DOHH2 (cell line): ENCODE data around the gene OSBPL9.

Source experiments
- EZH2phosphoT487 ChIP-seq: fragments of 200-600 bp; sonication (generic); IDR thresholded peaks from 2 replicates; pipeline ENCODE4 v1.6.1; 2017; ENCODE audit warnings: borderline replicate concordance, mild to moderate bottlenecking, antibody characterized with exemption, low read length, moderate library complexity, mixed read lengths
- TF ChIP-seq, protein P1 (sequence below): fragments of 200-600 bp; sonication (generic); IDR thresholded peaks from one replicate; pipeline ENCODE4 v1.5.1; 2014; ENCODE audit warnings: antibody characterized with exemption, mild to moderate bottlenecking, low read depth, low read length; ENCODE audit not compliant: poor library complexity, severe bottlenecking

DNA sequence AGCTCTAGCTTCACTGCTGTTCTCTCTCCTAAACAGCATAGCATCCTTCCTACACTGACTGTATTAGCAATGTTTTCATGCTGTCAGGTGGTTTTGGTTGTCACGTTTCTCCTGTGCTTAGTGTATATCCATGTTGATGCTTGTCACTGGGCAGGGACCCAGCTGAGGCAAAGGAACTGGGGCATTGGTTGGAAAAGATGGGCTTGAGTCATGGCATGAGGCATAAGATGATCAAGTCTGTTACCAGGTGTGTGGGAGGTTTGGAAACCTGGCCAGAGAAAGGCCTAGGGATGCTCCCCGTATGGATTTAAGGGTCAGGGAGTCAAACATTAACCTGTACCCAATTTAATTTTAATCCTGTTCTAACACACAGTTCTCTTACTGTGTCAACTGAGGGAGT is 69.6 kb downstream of the OSBPL9 start:
- TF ChIP-seq, protein P1, sequence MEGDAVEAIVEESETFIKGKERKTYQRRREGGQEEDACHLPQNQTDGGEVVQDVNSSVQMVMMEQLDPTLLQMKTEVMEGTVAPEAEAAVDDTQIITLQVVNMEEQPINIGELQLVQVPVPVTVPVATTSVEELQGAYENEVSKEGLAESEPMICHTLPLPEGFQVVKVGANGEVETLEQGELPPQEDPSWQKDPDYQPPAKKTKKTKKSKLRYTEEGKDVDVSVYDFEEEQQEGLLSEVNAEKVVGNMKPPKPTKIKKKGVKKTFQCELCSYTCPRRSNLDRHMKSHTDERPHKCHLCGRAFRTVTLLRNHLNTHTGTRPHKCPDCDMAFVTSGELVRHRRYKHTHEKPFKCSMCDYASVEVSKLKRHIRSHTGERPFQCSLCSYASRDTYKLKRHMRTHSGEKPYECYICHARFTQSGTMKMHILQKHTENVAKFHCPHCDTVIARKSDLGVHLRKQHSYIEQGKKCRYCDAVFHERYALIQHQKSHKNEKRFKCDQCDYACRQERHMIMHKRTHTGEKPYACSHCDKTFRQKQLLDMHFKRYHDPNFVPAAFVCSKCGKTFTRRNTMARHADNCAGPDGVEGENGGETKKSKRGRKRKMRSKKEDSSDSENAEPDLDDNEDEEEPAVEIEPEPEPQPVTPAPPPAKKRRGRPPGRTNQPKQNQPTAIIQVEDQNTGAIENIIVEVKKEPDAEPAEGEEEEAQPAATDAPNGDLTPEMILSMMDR = no peak
- TF ChIP-seq EZH2phosphoT487 = no peak
